K562 (cell line): ENCODE data around the gene ERF. TPM values are rescaled to one million over a fixed set of nuclear protein-coding genes. Genes with fewer than 3 reads are reported as not detected.

Source experiments
- ATAC-seq: fragments of 200-7000 bp; cut with Tn5 transposase; 3 replicates; pipeline ENCODE4 v1.9.1; 2020; ENCODE audit warnings: moderate library complexity
- BruUV-seq: library from RNA; stranded (reverse); fragments of 400-500 nt; replicated peaks from 2 replicates; lab custom pipeline; 2021; lab: Mats Ljungman, UMichigan
- CTCF ChIA-PET: fragments of 300-600 bp; formaldehyde crosslinking; extraction: SDS; loops from one replicate; lab custom pipeline; 2021; ENCODE audit warnings: low intra/inter-chr PET ratio; lab: Yijun Ruan, JAX
- POLR2A ChIA-PET: fragments of 300-600, 350-650 bp; sonication (Branson Sonifier 250); formaldehyde crosslinking; extraction: SDS; loops from one replicate; lab custom pipeline; 2021; ENCODE audit warnings: antibody characterized with exemption, inconsistent platforms; lab: Yijun Ruan, JAX
- DNase-seq, 4 experiments: peaks; one replicate each; pipeline versions ENCODE4 v3.0.0 to v3.0.0-alpha.2; 2011 to 2018; ENCODE audit warnings: low spot score in 3 of 4, mixed read lengths in 3 of 4; ENCODE audit errors: extremely low read depth in 1 of 4
- FAIRE-seq: peaks from 2 replicates; lab custom pipeline; 2011; peaks lifted over from hg19 to GRCh38; lab: Jason Lieb, UNC
- H2AFZ ChIP-seq: 2 replicates; pipeline ENCODE4 v1.6.0; 2011; ENCODE audit warnings: low read depth, low read length, control low read depth, inconsistent platforms
- H3K27ac ChIP-seq: fragments of 200-600 bp; 3 replicates; pipeline ENCODE4 v1.8.0; 2011; ENCODE audit warnings: low read depth, mild to moderate bottlenecking, control low read depth, inconsistent platforms, low read length, moderate library complexity, mixed read lengths; ENCODE audit errors: extremely low read depth
- H3K27me3 ChIP-seq, 2 experiments: fragments of 300-600 bp in 1 of 2; 2 replicates in 1 of 2; 3 replicates in 1 of 2; pipeline versions ENCODE4 v1.6.0 to v1.8.0; 2011; ENCODE audit warnings: inconsistent platforms in 2 of 2, low read length in 2 of 2, mild to moderate bottlenecking in 1 of 2, mixed read lengths in 1 of 2, moderate library complexity in 1 of 2; ENCODE audit not compliant: control insufficient read depth in 2 of 2, insufficient read depth in 2 of 2
- H3K36me3 ChIP-seq: fragments of 300-600 bp; 3 replicates; pipeline ENCODE4 v1.8.0; 2011; ENCODE audit warnings: mild to moderate bottlenecking, low read length, inconsistent platforms; ENCODE audit not compliant: control insufficient read depth, insufficient read depth
- H3K4me1 ChIP-seq, 2 experiments: fragments of 200-600 bp in 1 of 2; replicated peaks in 1 of 2; 2 replicates in 1 of 2; 3 replicates in 1 of 2; pipeline versions ENCODE4 v1.5.1 to v1.8.0; 2011; ENCODE audit warnings: inconsistent platforms in 2 of 2, low read length in 2 of 2, mild to moderate bottlenecking in 1 of 2, mixed read lengths in 1 of 2, moderate library complexity in 1 of 2; ENCODE audit not compliant: control insufficient read depth in 2 of 2, insufficient read depth in 2 of 2
- H3K4me2 ChIP-seq: 2 replicates; pipeline ENCODE4 v1.6.1; 2011; ENCODE audit warnings: low read length, control low read depth, inconsistent platforms, mixed read lengths; ENCODE audit not compliant: insufficient read depth
- H3K4me3 ChIP-seq: fragments of 200-600 bp; sonication (generic), shearing (Covaris generic); 2 replicates; pipeline ENCODE4 v1.5.1; 2016; ENCODE audit warnings: control low read depth, inconsistent platforms
- H3K79me2 ChIP-seq: fragments of 200-600 bp; 3 replicates; pipeline ENCODE4 v1.8.0; 2011; ENCODE audit warnings: low read length, inconsistent platforms; ENCODE audit not compliant: control insufficient read depth, insufficient read depth
- H3K9ac ChIP-seq, 2 experiments: 2 replicates each; pipeline versions ENCODE4 v1.6.0 to v1.6.1; 2011; ENCODE audit warnings: low read depth in 2 of 2, low read length in 2 of 2, control low read depth in 1 of 2, inconsistent platforms in 1 of 2, mild to moderate bottlenecking in 1 of 2, mixed read lengths in 1 of 2; ENCODE audit not compliant: insufficient read depth in 1 of 2
- H3K9me1 ChIP-seq: one replicate; pipeline ENCODE4 v1.6.0; 2011; ENCODE audit warnings: inconsistent platforms, mild to moderate bottlenecking, low read length, moderate library complexity; ENCODE audit not compliant: control insufficient read depth, insufficient read depth
- H3K9me3 ChIP-seq: replicated peaks from 2 replicates; pipeline ENCODE4 v1.5.1; 2011; ENCODE audit warnings: low read depth, low read length, inconsistent platforms; ENCODE audit not compliant: control insufficient read depth, insufficient read depth
- H4K20me1 ChIP-seq: replicated peaks from 2 replicates; pipeline ENCODE4 v1.6.1; 2011; ENCODE audit warnings: low read length, inconsistent platforms, mixed read lengths; ENCODE audit not compliant: control insufficient read depth, insufficient read depth
- HDAC8 ChIP-seq: fragments of 450-650 bp; IDR thresholded peaks from 2 replicates; pipeline ENCODE4 v1.6.1; 2016; ENCODE audit warnings: mild to moderate bottlenecking, missing genetic modification characterization, moderate library complexity, missing compliant biosample characterization
- JUN ChIP-seq, 2 experiments: sonication (generic) in 1 of 2; formaldehyde crosslinking in 1 of 2; IDR thresholded peaks; 2 replicates each; pipeline versions ENCODE4 v1.6.1 to v1.8.0; 2012 to 2022; ENCODE audit warnings: borderline replicate concordance in 2 of 2, mild to moderate bottlenecking in 2 of 2, improper control_type of control experiment in 1 of 2, low read depth in 1 of 2, low read length in 1 of 2, missing genetic modification reagents in 1 of 2
- NRF1 ChIP-seq, 2 experiments: fragments of 450-650 bp; IDR thresholded peaks in 1 of 2; conservative IDR thresholded peaks in 1 of 2; 2 replicates each; pipeline ENCODE4 v1.6.1; 2014; ENCODE audit warnings: mild to moderate bottlenecking in 2 of 2
- SLC30A9 ChIP-seq: fragments of 250-450 bp; sonication (Bioruptor Pico); IDR thresholded peaks from 2 replicates; pipeline ENCODE4 v1.8.0; 2022; ENCODE audit warnings: mild to moderate bottlenecking, moderate library complexity
- SMARCA4 ChIP-seq: fragments of 450-650 bp; IDR thresholded peaks from 2 replicates; pipeline ENCODE4 v1.6.1; 2016
- TEAD1 ChIP-seq, 2 experiments: fragments of 450-650 bp in 1 of 2; sonication (generic) in 1 of 2; formaldehyde crosslinking; IDR thresholded peaks; 2 replicates each; pipeline versions ENCODE4 v1.4.0 to v1.8.0; 2020 to 2022; ENCODE audit warnings: mild to moderate bottlenecking in 2 of 2, missing genetic modification reagents in 1 of 2
- THRAP3 ChIP-seq: fragments of 450-650 bp; IDR thresholded peaks from 2 replicates; pipeline ENCODE4 v1.6.1; 2016; ENCODE audit warnings: mild to moderate bottlenecking, inconsistent platforms, borderline replicate concordance
- ZNF12 ChIP-seq: sonication (generic); formaldehyde crosslinking; IDR thresholded peaks from 2 replicates; pipeline ENCODE4 v1.4.0; 2020; ENCODE audit warnings: mild to moderate bottlenecking, missing genetic modification reagents
- WGBS: fragments of 100-300 bp; shearing (Covaris generic); methylation state at CpG from one replicate; pipeline ENCODE4 v1.1.6; 2016; ENCODE audit warnings: low coverage, mixed read lengths; ENCODE audit not compliant: insufficient coverage; ENCODE audit errors: missing lambda C conversion rate; 5-methylcytosine and 5-hydroxymethylcytosine counted together
- in situ Hi-C: fragments of 300-500 bp; cut with MboI; formaldehyde crosslinking; loops from 4 replicates; pipeline ENCODE4 v1.15.0; 2018; ENCODE audit warnings: inconsistent platforms, mixed read lengths
- intact Hi-C: fragments of 100-400 bp; cut with micrococcal nuclease; formaldehyde crosslinking; loops from 2 replicates; pipeline ENCODE4 v1.14.2; 2022
- polyA plus RNA-seq, 8 experiments: library from polyadenylated mRNA; depleted of rRNA in 4 of 8; stranded (reverse) in 5 of 8; unstranded in 3 of 8; fragments of >200 nt; fragmentation: Nextera tagmentation in 2 of 8; fragmentation: Illumina TruSeq in 1 of 8; extraction: Ambion mirVana in 2 of 8; extraction: Trizol in 1 of 8; gene quantifications; 2 replicates each; pipeline versions ENCODE4 v1.2.1 to v1.2.3, GENCODE V29; 2011 to 2014; ENCODE audit warnings: inconsistent platforms in 1 of 8, missing spikeins in 1 of 8
- total RNA-seq, 7 experiments: library from RNA; depleted of rRNA in 6 of 7; stranded (reverse); fragments of >200 nt in 6 of 7; fragmentation: Illumina TruSeq in 2 of 7; extraction: Trizol in 2 of 7; gene quantifications; 2 replicates each; pipeline versions ENCODE4 v1.2.1 to v1.2.3, GENCODE V29; 2011 to 2021; ENCODE audit warnings: low replicate concordance in 1 of 7
- TF ChIP-seq, protein P1 (sequence below): fragments of 450-650 bp; IDR thresholded peaks from 2 replicates; pipeline ENCODE4 v1.6.1; 2017; ENCODE audit warnings: antibody characterized with exemption, mild to moderate bottlenecking

The ERF gene
- total and polyA plus RNA-seq, 9 of the 15 experiments (the other 6 are each of a cell fraction or from before 2014, with no cell fraction given), result 0.03 to 75.4 (median 27.0) TPM

DNA sequence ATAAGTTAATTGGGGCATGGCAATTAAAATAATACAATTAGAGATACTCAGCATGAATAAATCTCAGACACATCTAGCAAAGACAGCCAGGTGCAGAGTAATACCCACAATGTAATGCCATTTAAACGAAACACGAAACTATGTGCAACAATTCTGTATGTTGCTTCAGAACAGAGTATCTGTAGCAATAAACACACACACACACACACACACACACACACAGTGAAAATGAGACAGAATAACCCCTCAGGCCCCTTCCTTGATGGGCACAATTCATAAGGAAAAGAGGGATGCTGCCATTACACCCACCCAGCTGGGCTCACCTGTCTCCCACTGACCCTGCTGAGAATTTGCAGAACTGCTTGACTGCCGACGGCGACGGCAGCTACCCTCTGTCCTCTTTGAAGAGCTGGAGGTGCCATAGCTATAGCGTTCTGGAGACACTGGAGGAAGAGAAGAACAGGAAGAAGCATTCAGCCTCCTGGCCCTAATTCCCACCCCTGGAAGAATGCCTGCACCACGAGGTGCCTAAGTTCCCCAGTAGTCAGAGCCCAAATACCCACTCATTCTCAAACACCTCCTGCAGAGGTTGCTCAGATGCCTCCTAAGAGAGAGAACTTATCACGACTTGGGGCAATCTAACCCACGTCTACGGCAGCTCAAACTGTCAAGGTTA lies 40.0 kb downstream of the ERF start:
- H3K4me1 ChIP-seq, result peaks cover 30 to 43% of the 10 kb centered on the region in 2 experiments
- peaks cover 90% of the 10 kb centered on the region for H3K79me2 ChIP-seq
- no peak for FAIRE-seq
- no peaks in the 10 kb centered on the region for H3K9me3 ChIP-seq
- 69% methylated on average over 7 of the region's 11 CpGs for WGBS
- no TSS peak for BruUV-seq
- H4K20me1 ChIP-seq, result peaks cover 16% of the 10 kb centered on the region
- peak overlapping the region; percentile 6 to 84; a peak in 1 of 4 replicates for H3K9ac ChIP-seq
- ChIA-PET CTCF (no interaction called here), POLR2A (interaction anchor here (0.7 to 3.1 kb wide), 6 partner anchors 10 to 67 kb away, joined by 3 to 19 read pairs (median 4); partner anchors contain the start of gene GSK3A)
- H3K27ac ChIP-seq, result peak overlapping the region; percentile 30; the same call in 1 of the 3 replicates
- H3K27me3 ChIP-seq, result no peaks in the 10 kb centered on the region
- no peak for DNase-seq
- in situ Hi-C loops, result no loop called here
- peaks cover 6% of the 10 kb centered on the region for H3K9me1 ChIP-seq
- no peak overlapping the region for H2AFZ ChIP-seq
- ATAC-seq, result no peak
- peak overlapping the region; percentile 82; the same call in 1 of the 2 replicates for H3K4me3 ChIP-seq
- intact Hi-C loops, result no loop called here
- peak overlapping the region; percentile 96 for H3K4me2 ChIP-seq
- no peak for TF ChIP-seq JUN (IDR thresholded peaks at IDR 0.05; ENCODE audit: borderline replicate concordance, low read depth, low read length)
- TF ChIP-seq JUN (CRISPR knock-in tag; IDR thresholded peaks at IDR 0.05; ENCODE audit: borderline replicate concordance), result no peak
- TF ChIP-seq NRF1 (conservative IDR thresholded peaks at IDR 0.05 in 1 of 2, IDR thresholded peaks at IDR 0.05 in 1 of 2), result no peak
- TF ChIP-seq HDAC8 (tag), result no peak
- TF ChIP-seq SLC30A9, result no peak
- TF ChIP-seq, protein P1, sequence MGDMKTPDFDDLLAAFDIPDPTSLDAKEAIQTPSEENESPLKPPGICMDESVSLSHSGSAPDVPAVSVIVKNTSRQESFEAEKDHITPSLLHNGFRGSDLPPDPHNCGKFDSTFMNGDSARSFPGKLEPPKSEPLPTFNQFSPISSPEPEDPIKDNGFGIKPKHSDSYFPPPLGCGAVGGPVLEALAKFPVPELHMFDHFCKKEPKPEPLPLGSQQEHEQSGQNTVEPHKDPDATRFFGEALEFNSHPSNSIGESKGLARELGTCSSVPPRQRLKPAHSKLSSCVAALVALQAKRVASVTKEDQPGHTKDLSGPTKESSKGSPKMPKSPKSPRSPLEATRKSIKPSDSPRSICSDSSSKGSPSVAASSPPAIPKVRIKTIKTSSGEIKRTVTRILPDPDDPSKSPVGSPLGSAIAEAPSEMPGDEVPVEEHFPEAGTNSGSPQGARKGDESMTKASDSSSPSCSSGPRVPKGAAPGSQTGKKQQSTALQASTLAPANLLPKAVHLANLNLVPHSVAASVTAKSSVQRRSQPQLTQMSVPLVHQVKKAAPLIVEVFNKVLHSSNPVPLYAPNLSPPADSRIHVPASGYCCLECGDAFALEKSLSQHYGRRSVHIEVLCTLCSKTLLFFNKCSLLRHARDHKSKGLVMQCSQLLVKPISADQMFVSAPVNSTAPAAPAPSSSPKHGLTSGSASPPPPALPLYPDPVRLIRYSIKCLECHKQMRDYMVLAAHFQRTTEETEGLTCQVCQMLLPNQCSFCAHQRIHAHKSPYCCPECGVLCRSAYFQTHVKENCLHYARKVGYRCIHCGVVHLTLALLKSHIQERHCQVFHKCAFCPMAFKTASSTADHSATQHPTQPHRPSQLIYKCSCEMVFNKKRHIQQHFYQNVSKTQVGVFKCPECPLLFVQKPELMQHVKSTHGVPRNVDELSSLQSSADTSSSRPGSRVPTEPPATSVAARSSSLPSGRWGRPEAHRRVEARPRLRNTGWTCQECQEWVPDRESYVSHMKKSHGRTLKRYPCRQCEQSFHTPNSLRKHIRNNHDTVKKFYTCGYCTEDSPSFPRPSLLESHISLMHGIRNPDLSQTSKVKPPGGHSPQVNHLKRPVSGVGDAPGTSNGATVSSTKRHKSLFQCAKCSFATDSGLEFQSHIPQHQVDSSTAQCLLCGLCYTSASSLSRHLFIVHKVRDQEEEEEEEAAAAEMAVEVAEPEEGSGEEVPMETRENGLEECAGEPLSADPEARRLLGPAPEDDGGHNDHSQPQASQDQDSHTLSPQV, result no peak
- no peak for TF ChIP-seq TEAD1 (CRISPR knock-in tag; IDR thresholded peaks at IDR 0.05)
- no peak for TF ChIP-seq SMARCA4
- no peak for TF ChIP-seq ZNF12
- TF ChIP-seq THRAP3, result no peak
- H3K36me3 ChIP-seq, result peaks cover 62% of the 10 kb centered on the region
